SKM-1 (cell line): ENCODE measurements around the gene STAG1.
"Not testable (repeated sequence)": the region's sequence is repeated elsewhere in the genome, so short reads cannot be mapped to it uniquely, and the experiment has no call there.

Source experiments
- DNase-seq: peaks from one replicate; lab custom pipeline; 2025; ENCODE audit not compliant: unreplicated experiment; lab: John Stamatoyannopoulos, UW

The STAG1 gene

DNA sequence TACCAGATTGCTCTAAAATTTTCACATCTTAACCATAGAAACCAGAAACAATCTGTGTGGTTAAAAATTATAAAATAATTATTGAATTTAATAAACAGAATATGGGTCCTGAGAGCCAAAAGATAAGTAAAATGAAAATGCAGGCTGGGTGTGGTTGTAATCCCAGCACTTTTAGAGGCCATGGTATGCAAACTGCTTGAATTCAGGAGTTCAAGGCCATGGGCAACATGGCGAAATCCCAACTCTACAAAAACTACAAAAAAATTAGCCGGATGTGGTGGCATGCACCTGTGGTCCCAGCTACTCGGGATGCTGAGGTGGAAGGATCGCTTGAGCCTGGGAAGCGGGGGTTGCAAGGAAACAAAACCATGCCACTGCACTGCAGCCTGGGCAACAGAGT lies 236.1 kb downstream of the STAG1 start:
- DNase-seq: no peak

DNA sequence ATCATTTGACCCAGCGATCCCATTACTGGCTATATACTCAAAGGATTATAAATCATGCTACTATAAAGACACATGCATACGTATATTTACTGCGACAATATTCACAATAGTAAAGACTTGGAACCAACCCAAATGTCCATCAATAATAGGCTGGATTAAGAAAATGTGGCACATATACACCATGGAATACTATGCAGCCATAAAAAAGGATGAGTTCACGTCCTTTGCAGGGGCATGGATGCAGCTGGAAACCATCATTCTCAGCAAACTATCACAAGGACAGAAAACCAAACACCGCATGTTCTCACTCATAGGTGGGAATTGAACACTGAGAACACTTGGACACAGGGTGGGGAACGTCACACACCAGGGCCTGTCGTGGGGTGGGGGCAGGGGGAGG lies 237.6 kb downstream of the STAG1 start:
- DNase-seq: not testable (repeated sequence)

DNA sequence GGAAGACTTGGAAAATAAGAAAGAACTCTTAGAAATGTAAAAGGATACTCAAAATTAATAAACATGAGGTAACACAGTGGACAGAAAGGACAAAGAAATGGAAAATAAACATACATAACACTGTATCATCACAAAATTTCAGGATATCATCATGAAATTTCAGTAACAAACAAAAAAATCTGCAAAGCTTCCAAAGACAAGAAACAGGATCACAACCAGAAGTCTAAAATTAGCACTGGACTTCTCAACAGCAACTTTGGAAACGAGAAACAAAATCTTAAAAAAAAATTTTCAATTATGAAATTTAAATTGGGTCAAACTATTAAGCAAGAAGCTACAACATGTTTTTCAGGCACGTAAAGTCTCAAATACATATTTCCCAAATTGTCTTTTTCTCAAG lies 238.8 kb downstream of the STAG1 start:
- DNase-seq: no peak

DNA sequence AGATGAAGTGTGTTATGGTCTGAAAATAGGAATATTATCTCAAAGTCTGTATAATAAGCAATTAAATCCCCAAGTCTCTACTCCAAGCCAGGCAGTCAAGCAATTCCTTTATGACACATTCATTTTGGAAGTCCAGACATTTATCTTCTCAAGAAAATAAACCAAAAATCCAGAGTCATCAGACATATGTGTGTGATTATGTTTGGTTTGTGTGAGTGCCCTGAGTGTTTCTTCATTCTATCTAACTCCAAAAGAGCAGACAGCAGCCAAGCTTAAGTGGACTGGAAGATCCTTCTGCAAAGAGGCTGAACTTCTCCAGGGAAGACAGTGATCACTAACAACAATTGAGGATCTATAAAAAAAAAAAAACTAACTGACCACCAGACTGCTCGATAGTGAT lies 239.8 kb downstream of the STAG1 start:
- DNase-seq: no peak

DNA sequence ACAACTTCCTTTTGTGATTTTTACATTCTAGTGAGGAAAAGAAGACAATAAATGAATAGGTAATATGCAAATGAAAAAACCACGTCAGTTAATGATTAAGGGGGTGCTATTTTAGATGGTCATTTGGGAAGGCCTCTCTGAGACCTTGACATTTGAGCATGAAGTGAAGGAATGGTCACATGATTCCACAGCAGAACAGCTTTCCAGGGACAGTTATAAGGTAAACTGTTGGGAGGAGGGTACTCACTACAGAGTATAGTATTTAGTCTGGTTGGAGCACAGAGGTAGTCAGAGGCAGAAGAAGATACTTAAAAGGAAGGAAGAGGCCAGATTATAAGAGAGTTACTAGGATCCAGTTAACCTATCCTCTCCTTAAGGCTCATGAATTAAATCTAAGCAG lies 246.5 kb downstream of the STAG1 start:
- DNase-seq: no peak

DNA sequence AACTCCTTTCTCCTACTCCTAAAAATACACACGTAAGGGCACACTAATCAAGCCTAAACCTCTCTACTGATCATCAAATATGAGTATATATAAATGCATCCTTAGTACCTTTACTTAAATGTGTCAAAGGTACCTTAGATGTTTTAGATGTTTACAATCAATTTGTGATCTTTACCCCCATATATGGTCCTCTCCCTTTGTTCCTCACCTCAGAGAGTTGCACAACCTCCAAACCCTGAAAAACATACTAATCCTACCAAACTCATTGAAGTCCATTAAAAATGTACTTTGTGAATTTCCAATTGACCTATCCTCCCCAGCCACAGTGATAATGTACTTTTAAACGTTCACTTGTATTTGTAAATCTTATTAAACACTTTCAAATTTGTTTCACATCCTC lies 249.1 kb downstream of the STAG1 start:
- no peak for DNase-seq

DNA sequence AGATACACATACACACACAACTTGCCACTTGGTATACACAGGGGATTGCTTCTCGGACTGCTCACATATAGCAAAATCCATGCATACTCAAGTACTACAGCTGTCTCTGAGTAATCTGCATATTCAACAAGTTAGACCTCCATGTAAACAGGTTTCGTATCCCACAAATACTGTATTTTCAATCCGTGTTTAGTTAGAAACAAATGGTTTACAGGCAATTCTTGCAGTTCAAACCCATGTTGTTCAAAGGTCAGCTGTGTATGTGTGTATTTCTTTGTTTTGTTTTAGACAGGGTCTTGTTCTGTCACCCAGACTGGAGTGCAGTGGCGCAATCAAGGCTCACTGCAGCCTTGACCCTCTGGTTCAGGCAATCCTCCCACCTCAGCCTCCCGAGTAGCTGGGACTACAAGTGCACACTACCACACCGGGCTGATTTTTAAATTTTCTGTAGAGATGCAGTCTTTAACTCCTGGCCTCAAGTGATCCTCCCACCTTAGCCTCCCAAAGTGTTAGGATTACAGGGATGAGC lies 253.2 kb downstream of the STAG1 start:
- no peak for DNase-seq

DNA sequence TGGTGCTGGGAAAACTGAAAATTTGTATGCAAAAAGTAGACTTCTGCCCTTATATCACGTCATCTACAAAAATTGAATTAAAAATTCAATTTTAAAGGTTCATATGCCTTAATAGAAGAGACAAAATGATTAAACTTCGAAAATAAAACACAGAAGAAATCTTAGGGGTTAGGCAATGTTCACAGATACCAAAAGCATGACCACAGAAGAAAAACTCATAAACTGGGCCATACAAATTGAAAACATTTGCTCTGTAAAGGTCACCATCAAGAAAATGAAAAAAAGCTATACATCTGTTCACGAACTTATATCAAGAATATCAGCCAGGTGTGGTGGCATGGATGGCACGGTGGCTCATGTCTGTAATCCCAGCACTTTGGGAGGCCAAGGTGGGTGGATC lies 257.0 kb downstream of the STAG1 start:
- no peak for DNase-seq

DNA sequence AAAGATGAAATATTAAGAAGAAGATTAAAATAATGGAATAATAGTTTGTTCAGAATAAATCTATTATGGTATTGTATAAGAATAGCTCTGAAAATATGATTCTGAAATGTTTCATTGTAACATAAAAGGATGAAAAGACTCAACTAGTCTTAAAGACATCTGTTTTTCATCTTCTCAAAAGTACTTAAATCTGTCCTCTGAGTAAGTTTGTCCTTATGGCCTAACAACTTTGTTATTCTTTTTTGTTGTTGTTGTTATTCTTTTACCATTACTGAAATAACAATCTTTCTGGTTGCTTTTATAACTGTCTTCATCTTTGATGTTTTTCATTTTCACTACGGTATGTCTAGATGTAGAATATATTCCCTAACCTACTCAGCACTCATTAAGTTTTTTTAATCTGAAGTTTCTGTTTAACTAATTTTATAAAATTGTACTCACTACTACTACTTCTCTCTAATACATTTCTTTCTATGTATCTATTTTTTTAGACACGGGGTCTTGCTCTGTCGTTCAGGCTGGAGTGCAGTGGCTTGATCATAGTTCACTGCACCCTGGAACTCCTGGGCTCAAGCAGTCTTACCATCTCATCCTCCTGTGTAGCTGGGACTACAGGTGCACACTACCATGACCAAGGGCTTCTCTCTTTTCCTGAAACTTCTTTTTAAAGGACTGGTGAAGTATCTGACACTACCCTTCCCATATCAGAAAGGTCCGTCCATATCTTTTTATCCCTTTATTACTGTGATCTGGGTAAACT lies 261.4 kb downstream of the STAG1 start:
- no peak for DNase-seq

DNA sequence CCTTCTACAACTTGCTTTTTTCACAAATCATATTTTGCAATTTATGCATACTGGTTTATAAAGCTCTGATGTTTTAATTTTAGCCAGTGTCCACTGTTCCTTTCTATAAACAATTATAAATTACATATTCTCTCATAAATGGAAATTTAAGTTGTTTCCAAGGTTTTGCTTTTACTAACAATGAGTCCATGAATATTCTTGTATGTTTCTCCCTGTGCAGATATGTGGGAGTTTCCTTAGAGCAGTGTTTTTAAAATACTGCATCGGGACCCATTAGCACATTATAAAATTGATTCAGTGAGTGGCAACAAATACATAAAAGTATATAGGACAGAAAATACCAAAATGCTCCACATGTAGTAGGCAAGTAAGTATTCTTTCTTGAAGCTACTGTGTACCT lies 266.4 kb downstream of the STAG1 start:
- DNase-seq: no peak

DNA sequence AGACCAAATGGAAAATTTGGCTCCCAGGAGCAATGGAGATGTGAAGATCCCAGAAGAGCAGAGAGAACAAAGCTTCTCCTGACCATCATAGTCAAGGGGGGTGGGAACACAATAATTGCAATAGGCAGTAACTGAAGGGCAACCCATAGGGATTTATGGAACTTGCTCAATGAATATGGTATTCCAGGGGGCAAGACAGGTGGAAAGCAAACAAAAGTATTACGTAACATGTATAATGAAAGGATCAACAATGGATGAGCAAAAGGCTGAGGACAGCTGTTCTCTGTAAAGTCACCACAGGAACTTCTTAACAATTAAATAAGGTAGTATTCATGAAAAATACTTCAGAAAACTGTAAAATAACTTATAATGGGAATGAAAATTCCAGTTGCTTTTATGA lies 275.9 kb downstream of the STAG1 start:
- DNase-seq: no peak

DNA sequence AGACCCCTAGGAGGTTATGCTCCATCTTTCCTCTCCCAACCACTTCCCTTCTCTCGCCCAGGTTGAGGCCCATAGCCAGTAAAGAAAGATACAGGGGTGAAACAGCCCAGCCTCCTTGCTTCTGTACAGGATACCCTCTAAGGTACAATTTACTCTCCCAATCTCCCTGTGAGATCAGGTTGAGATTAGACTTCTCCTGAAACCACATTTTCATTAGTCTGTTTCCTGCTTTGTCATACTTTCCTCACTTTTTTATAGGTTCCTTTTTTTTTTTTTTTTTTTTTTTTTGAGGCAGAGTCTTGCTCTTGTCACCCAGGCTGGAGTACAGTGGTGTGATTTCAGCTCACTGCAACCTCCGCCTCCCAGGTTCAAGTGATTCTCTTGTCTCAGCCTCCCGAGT lies 277.3 kb downstream of the STAG1 start:
- DNase-seq: not testable (repeated sequence)

DNA sequence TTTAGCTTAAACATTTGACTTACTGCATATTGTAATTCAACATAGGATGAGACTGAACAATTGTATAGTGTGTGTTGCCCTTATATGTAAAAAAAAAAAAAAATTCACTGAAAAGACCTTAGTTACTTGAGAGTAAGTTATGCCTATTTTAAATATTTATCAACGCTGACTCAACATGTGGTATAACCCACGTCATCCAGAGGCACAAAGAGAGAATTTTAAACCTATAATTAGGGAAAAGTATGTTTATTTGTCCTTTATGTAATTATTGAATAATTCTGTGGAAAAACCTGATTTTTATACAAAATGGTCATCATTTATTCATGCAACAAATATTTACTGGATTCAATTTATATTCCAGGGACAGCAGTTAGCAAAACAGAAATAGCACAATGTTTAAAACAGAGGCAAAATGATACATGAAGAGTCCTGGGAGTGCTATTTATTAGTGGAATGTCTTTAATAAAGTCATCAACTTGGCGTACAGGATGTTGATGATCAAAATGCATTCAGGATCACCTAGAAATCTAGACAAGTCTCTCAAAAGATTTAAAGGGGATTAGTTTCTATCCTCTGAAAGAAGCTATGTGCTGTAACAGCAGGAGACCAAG lies 278.4 kb downstream of the STAG1 start:
- DNase-seq: no peak

DNA sequence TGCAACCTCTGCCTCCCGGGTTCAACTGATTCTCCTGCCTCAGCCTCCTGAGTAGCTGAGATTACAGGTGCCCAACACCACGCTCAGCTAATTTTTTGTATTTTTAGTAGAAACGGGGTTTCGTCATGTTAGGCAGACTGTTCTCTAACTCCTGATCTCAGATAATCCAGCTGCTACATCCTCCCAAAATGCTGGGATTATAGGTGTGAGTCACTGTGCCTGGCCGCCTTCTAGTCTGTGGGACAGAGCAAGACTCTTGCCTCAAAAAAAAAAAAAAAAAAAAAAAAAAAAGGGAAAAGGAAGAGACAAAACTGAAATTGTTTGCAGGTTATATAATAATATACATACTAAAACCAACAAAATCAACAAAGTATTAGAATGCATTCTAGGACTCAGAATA lies 286.9 kb downstream of the STAG1 start:
- DNase-seq: no peak

DNA sequence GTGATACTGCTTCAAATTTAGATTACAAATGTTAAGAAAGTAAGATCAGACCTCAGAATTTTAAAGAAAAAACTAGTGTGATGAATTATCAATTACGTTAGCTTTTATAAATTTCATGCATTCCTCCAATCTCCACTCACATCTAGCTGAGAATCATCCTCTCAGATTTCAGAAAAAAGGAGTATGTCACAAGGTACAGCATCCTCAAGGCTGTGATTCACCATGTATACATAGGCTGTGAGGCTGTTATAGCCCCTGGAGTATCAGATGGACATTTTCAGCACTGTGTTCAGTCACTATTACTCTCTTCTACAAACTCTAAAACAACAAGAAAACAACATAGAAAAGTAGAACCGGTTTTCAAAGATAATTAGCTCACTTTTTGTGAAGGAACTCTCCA lies 287.7 kb downstream of the STAG1 start:
- no peak for DNase-seq

DNA sequence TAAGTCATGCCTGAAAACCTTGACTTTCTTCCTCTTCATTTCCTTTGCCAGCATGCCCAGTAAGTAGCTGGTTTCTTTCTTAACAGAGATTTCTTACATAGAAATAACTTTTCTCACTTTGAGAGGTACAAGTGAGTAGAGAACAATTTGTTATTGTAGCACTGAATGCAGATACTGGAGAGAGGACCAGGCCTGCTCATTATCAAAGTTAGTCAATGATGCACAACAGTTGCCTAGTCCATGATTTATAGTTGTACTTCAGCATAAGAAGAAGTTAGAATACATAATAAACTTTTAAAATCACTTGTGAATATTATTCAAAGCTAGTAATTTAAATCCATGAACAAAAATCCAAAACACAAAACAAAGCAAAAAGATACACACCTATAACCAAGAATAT lies 289.0 kb downstream of the STAG1 start:
- DNase-seq: no peak

DNA sequence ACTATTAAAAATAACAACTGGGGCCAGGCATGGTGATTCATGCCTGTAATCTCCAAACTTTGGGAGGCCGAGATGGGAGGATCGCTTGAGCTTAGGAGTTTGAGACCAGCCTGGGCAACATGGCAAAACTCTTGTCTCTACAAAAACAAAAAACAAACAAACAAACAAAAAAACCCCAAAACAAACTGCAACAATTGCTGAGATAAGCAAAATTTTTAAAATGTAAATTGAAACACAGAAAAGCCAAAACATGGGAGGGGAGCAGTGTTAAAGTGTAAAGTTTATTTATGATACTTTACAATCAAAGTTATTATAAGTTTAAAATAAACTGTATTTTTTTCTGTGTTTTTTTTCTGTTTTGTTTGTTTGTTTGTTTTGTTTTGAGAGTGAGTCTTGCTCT lies 294.4 kb downstream of the STAG1 start:
- DNase-seq: no peak

DNA sequence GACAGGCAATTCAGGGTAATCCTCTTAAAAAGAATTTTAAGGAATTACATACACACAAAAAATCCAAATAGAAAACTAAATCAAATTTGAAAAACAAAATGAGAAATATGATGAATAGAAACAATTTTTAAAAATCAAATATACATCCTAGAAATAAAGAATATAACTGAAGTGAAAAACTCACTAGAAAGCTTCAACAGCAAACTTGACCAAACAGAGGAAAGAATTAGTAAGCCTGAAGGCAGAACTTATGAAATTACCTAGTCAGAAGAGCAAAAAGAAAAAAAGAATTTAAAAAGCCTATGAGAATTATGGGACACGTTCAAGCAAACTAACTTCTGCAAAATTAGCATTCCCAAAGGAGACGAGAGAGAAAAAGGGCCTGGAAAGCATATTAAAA lies 296.0 kb downstream of the STAG1 start:
- DNase-seq: no peak

DNA sequence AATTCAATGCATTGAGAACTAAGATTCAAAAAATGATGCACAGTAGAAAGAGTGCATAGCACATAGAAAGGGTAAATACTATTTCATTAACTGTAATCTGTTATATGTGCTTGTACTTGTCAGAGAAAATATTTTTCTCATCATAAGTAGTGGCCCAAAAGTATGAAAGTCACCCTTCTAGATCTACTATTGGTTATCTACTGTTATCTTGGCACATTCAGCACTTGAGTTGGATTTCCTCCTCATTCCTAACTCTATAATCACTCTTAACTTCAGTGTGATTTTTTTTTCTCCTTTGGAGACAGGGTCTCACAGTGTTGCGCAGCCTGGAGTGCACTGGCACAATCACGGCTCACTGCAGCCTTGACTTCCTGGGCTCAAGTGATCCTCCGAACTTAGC lies 307.6 kb downstream of the STAG1 start:
- DNase-seq: no peak

DNA sequence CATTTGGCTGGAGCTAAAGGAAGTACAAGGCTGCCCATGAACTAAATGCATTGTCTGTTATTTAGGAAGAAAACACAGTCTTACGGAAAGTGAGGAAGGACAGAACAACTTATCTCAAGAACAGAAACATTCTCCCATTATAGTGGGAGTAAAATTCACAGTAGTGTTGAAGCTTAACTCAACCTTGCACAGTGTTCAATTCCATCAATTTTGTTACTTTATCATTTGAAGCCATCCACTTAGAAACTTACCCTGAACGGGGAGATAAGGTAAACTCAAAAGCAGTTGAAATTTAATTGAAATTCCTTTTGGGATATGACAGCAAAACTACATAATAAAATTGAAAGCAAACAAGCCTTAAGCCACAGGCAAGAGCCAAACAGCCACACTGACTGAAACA lies 315.1 kb downstream of the STAG1 start:
- no peak for DNase-seq

DNA sequence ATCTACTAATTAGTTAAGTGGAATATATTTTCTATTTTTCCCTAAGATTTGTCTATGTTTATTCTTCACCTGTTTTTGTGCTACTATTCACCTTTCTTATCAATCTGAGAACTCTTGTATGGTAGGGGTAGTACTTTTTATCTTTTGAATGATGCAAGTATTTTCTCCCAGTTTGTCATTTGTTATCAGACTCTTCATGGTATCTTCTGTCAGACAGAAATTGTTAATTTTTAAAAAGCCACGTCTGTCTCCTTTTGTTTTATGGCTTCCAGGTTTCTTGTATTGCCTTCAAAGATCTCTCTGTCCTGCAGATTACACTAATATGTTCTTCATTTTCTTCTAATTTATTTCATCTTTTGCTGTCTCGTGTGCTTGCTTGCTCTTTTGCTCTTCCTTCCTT lies 317.7 kb downstream of the STAG1 start:
- DNase-seq: no peak

DNA sequence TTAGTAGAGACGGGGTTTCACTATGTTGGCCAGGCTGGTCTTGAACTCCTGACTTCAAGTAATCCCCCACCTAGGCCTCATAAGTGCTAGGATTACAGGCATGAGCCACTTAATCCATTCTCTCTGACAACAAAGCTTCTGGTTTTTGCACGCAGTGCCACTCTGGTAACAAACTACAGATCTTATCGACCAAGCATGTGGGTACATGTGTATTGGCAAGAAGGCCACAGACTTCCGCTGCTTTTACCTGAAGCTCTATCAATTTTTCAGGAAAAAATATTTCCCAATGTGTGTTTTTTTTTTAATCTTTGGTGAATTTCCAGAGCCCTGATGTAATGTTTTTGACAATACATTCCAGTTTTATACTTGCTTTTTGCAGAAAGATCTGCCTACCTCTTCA lies 319.5 kb downstream of the STAG1 start:
- DNase-seq: no peak

DNA sequence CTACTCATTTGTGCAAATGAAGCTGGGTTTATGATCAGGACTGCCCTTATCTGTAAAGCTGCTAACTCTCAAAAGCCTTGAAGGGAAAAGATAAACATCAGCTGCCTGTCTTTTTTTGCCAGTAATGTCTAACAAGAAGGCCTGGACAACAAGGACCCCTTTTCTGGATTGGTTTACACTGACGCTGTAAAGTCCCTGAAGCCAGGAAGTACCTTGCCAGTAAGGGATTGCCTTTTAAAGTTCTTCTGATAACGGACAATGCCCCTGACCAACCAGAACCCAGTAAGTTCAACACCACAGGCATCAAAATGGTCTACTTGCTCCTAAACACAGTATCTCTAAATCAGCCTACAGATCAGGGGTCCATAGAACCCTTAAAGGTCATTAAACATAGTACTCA lies 324.0 kb downstream of the STAG1 start:
- DNase-seq: no peak
